ENCODE measurements around the gene CNTNAP2.
"Not testable (repeated sequence)": the region's sequence is repeated elsewhere in the genome, so short reads cannot be mapped to it uniquely, and the experiment has no call there.

CNTNAP2 gene

DNA sequence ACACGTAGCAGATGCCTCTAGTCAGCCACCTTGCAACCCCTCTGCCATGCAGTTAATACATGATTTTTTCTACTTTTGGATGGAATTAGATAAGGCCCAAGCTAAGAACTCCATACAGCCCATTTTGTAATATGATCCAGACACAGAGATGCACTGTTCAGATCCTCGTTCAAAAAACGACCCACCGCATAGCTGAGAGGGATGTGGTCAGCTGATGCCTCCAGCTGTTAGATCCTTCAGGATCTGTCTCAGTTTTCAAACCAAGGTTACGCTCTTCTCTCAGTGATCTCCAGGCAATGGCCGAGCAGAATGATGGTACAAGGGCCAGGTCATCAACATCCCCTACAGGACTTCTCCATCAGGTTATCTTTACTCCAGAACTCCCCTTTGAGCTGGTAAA is 1592.3 kb downstream of the CNTNAP2 start:
- no peak for DNase-seq

GRCh38 chr7:147711447-147711846 is 1594.8 kb downstream of the CNTNAP2 start:
- DNase-seq, result no peak

DNA sequence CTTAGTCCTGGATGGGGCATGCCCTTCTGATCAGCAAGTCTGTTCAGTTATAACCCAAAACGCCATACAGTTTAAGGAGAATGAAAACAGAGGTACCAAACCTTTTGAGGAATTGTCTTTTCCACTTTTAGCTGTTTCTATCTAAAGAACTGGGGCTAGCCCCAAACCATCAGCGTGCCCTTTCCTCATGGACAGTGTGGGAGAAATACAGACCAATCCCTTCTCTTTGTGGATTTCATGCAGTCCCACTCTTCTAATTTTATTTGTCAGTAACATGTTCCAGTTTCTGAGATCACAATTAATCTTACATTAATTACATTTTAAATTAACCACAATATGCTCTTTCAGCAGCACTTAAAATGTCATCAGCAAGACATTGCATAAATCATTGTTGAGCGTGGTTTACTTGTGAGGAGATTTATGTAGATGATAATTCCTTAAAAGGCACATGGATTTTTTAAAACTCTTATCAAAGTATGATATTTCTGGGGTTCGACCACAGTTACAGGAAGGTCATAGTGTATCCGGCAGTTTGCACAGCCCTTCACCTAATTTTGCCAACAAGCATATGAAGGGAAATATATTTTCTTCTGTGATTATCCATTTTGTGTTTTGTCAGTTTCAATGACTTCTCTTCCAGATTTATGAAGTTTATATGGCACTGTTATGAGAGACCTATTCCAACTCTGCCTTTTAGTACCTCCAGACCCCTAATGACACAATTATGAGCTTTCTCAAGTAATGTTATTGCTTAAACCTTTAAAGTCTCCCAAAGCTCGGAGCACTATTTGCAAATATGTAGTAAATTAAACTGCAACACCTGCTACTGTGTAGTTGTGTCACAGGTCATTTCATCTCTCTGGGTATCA is 1605.6 kb downstream of the CNTNAP2 start:
- DNase-seq, result no peak

- no peak for DNase-seq
These were observed 1606.9 kb downstream of the CNTNAP2 start for GRCh38 chr7:147723536-147723935.

DNA sequence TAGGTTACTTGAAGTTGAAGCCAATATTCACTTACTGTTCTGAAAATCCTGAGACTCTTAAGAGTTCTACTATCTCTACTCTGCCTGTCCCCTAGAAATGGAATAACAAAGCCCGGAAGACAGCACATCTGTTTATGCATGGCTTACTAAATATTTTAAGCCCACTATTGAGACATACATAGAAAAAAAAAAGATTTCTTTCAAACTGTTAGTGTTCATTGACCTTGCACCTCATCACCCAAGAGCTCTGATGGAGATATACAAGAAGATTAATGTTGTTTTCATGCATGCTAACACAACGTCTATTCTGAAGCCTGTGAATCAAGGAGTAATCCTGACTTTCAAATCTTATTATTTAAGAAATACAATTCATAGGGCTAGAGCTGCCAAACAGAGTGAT is 1614.7 kb downstream of the CNTNAP2 start:
- DNase-seq, result no peak

- not testable (repeated sequence) for DNase-seq
These were observed 1621.1 kb downstream of the CNTNAP2 start for GRCh38 chr7:147737559-147738214.

GRCh38 chr7:147742301-147742700 is 1625.7 kb downstream of the CNTNAP2 start:
- no peak for DNase-seq

DNA sequence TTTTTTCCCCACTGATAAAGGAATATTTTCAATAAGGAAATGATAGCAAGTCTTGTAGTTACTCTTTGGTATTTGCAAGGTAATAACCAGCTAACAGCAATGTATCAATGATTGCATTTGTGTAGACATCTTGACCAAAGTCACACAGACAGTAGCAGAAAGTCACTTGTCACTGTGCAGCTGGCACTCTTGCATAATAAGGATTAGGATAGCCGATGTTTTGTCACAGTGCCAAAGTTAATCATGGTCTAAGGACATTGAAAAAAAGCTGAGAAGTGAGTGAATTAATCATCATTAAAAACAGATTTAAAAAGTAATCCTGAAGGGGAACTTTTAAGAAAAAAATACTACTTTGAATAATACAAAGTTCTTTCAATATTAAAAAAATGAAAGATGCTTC is 1639.7 kb downstream of the CNTNAP2 start:
- no peak for DNase-seq

- no peak for DNase-seq
These were observed 1642.8 kb downstream of the CNTNAP2 start for GRCh38 chr7:147759327-147759943.

DNA sequence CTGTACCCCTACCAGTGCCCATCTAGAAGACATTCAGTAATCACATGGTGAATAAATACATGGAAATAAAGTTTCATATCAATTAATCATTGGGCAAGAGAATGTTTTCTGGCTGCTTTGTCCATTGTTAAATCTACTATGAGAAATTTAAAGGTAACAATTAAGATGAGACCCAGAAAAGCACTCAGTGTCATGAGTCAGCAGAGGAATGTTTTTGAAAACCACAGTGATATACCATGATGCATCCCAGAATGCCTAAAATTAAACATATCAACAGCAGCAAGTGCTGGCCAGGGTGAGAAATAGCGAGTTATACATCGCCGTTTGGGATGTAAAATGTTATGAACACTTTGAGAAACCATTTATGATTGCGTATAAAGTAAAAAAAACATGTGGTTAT is 1648.7 kb downstream of the CNTNAP2 start:
- DNase-seq, result no peak

GRCh38 chr7:147771344-147771743 is 1654.7 kb downstream of the CNTNAP2 start:
- no peak for DNase-seq

- no peak for DNase-seq
These were observed 1657.9 kb downstream of the CNTNAP2 start for GRCh38 chr7:147774461-147774860.

GRCh38 chr7:147775516-147776284 is 1659.1 kb downstream of the CNTNAP2 start:
- DNase-seq, result no peak

DNA sequence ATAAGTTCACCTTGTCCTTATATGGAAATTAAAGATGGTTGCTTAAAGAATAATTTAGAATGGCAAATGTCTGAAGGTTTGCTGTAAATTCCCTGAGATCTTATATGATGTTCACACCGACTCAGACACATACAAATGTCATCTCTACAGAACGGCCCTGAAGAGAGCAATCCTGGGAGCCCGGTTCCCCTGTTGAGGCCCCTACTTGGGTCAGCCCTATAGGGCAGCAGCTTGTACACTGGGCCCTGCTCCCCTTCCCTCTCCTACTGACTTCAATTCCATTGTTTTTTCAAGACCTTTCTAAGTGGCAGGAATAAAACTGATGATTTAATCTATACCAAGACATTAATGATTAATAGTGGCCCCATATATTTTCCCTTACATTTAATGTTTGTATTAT is 1660.7 kb downstream of the CNTNAP2 start:
- no peak for DNase-seq

- no peak for DNase-seq
These were observed 1663.3 kb downstream of the CNTNAP2 start for GRCh38 chr7:147779949-147780348.

- no peak for DNase-seq
These were observed 1680.0 kb downstream of the CNTNAP2 start for GRCh38 chr7:147796581-147796980.

- no peak for DNase-seq
These were observed 1681.4 kb downstream of the CNTNAP2 start for GRCh38 chr7:147798001-147798400.

DNA sequence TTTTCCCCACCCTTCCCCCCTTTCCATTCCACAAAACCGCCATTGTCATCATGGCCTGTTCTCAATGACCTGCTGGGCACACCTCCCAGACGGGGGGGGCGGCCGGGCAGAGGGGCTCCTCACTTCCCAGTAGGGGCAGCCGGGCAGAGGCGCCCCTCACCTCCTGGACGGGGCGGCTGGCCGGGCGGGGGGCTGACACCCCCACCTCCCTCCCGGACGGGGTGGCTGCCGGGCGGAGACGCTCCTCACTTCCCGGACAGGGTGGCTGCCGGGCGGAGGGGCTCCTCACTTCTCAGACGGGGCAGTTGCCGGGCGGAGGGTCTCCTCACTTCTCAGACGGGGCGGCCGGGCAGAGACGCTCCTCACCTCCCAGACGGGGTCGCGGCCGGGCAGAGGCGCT is 1685.2 kb downstream of the CNTNAP2 start:
- DNase-seq, result not testable (repeated sequence)

DNA sequence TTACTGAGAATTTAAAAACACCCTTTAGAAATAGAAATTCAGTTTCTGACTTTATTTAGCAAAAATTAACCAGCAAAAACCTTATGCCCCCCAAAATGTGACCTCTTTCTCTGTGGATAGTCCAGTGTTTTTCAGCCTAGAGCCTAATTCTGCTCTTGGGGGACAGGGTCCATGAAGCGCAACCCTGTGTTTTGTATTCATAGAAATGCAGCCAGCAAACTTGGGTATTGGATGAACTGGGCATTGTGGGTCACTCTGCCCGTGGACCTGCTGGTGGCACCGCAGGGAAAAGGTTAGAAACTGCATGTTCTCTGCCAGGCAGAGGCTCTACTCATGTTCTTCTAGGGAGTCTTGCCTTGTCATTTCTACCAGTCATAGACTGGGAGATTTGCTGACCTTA is 1686.5 kb downstream of the CNTNAP2 start:
- no peak for DNase-seq

- DNase-seq, result no peak
These were observed 1687.0 kb downstream of the CNTNAP2 start for GRCh38 chr7:147803606-147804005.

GRCh38 chr7:147804032-147804431 is 1687.4 kb downstream of the CNTNAP2 start:
- DNase-seq, result no peak

- DNase-seq, result no peak
These were observed 1689.5 kb downstream of the CNTNAP2 start for GRCh38 chr7:147805996-147806576.

GRCh38 chr7:147809786-147810185 is 1693.2 kb downstream of the CNTNAP2 start:
- DNase-seq, result no peak

All from NCI-H510A (cell line).